ENCODE measurements around the gene CACNA1I. TPM values are rescaled to one million over a fixed set of nuclear protein-coding genes. Genes with fewer than 3 reads are reported as not detected.

CACNA1I gene
- total and polyA plus RNA-seq, 2 donors from 2014 or later, result 0.63 TPM; not detected in 1

DNA sequence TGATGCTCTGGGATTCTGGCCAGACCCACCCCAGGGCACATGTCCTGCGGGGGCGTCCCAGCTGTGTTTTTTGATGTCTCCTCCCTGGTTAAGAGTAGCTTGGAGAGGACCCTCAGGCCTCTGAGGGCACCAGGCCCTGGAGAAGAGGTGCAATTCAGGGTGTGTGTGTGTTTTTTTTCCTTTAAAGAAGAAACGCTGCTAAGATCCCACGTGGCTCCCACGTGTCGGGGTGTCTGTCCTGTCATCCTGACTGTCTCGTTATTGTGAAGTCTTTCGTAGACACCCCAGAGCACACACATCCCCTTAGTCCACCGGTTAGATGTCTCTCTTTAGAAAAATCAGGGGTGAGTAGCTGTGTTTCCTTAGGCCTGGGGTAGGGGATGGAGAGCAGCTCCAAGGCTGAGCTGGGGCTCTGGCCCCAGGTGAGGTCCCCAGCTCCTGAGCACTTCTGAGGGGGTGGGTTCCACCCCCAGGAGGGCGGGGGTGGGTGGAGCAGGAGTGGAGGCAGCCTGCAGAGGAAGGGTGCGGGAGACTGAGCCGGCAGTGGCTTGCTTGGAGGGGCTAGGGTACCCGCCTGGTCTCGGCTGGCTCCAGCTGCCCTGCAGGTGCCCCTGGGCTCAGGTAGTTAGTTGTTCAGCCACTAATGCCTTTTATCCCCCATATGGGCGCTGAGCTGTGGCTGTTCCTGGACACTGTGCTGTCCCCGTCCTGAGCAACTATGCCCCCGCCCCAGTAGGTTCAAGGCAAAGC lies 116.4 kb downstream of the CACNA1I start:
- TF ChIP-seq CTCF (IDR thresholded peaks at IDR 0.05; ENCODE audit: borderline replicate concordance, extremely low read depth, insufficient read depth), result no peak
- H3K4me3 ChIP-seq (ENCODE audit: low read length in 3 of 3), result no peak overlapping the region
- no peaks in the 10 kb centered on the region for H3K4me1 ChIP-seq (ENCODE audit: control insufficient read depth in 2 of 3, insufficient read depth in 2 of 3, low read depth in 1 of 3, low read length in 3 of 3)
- no peak overlapping the region for H3K27ac ChIP-seq (ENCODE audit: low read depth in 2 of 2, low read length in 2 of 2)
- H3K36me3 ChIP-seq (ENCODE audit: control insufficient read depth in 2 of 3, insufficient read depth in 3 of 3, low read length in 3 of 3), result no peaks in the 10 kb centered on the region
- FAIRE-seq (no peak), DNase-seq (no peak)
- H3K9ac ChIP-seq (ENCODE audit: low read length in 3 of 3), result no peak overlapping the region
- H3K27me3 ChIP-seq (ENCODE audit: control insufficient read depth, insufficient read depth, low read length), result no peaks in the 10 kb centered on the region
- intact Hi-C loops (cut with DNase I), result no loop called here
- H3K9me3 ChIP-seq (ENCODE audit: control insufficient read depth in 2 of 3, insufficient read depth in 1 of 3, low read length in 3 of 3), result no peaks in the 10 kb centered on the region

DNA sequence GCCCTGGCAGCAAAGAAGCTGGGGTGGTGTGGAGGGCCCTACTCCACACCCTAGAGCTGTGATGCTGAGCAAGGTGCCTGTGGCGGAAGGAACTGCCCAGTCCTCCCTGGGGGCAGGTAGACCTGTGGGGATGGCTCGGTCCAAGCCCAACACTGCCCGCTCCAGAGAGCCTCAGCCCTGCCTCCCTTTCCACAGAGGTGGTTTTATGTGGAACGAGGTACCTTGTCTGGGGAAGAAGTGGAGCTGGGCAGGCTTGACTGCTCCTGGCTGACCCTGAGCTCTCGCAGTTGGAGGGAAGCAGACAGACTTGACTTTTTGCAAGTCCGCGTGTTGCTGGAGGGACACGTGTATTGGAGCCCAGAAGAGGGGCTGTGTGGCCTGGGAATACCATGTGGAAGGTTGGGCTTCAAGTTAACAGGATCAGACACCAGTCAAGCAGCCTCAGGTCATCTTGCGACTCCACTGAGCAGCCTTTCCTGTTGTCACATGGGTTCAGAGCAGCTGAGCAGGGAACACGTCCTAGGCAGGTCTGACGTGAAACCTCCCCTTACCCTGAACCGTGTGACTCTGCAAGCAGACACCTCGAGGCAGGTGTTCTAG lies 117.7 kb downstream of the CACNA1I start:
- Histone ChIP-seq H3K27ac (ENCODE audit: low read depth in 2 of 2, low read length in 2 of 2) (no peak overlapping the region), H3K27me3 (ENCODE audit: control insufficient read depth, insufficient read depth, low read length) (no peaks in the 10 kb centered on the region), H3K9ac (ENCODE audit: low read length in 3 of 3) (no peak overlapping the region), H3K9me3 (ENCODE audit: control insufficient read depth in 2 of 3, insufficient read depth in 1 of 3, low read length in 3 of 3) (no peaks in the 10 kb centered on the region), H3K4me3 (ENCODE audit: low read length in 3 of 3) (no peak overlapping the region), H3K4me1 (ENCODE audit: control insufficient read depth in 2 of 3, insufficient read depth in 2 of 3, low read depth in 1 of 3, low read length in 3 of 3) (no peaks in the 10 kb centered on the region), H3K36me3 (ENCODE audit: control insufficient read depth in 2 of 3, insufficient read depth in 3 of 3, low read length in 3 of 3) (no peaks in the 10 kb centered on the region)
- DNase-seq, result peak in 1 of 5 donors; percentile 32
- no peak for TF ChIP-seq CTCF (IDR thresholded peaks at IDR 0.05; ENCODE audit: borderline replicate concordance, extremely low read depth, insufficient read depth)
- intact Hi-C loops (cut with DNase I), result no loop called here
- FAIRE-seq, result no peak

DNA sequence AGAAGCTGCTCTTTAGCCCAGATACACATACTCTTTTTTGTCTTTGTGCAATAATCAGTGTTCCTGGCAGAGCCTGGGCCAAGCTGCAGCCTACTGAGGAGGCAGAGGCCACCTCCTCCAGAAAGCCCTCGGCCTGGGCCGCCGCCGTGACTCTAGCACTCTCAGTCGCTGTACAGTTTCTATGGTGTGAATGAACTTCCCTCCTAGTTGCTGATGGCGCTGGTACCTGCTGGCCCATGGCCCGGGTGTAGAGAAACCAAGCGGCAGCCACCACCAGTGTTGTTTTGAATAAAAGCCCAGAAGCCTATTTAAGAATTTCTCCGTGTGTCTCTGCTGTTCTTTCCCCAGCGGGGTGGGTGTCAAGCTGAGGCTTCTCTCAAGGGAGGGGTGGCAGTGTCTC lies 118.9 kb downstream of the CACNA1I start:
- H3K27ac ChIP-seq (ENCODE audit: low read depth in 2 of 2, low read length in 2 of 2), result no peak overlapping the region

More for the DNA sequence above, 118.9 kb downstream of the CACNA1I start:
- H3K9me3 ChIP-seq (ENCODE audit: control insufficient read depth in 2 of 3, insufficient read depth in 1 of 3, low read length in 3 of 3), result no peaks in the 10 kb centered on the region
- H3K4me1 ChIP-seq (ENCODE audit: control insufficient read depth in 2 of 3, insufficient read depth in 2 of 3, low read depth in 1 of 3, low read length in 3 of 3), result no peaks in the 10 kb centered on the region
- no peaks in the 10 kb centered on the region for H3K36me3 ChIP-seq (ENCODE audit: control insufficient read depth in 2 of 3, insufficient read depth in 3 of 3, low read length in 3 of 3)
- no peak overlapping the region for H3K9ac ChIP-seq (ENCODE audit: low read length in 3 of 3)
- no peak for FAIRE-seq
- intact Hi-C loops (cut with DNase I), result no loop called here
- no peak for DNase-seq
- no peaks in the 10 kb centered on the region for H3K27me3 ChIP-seq (ENCODE audit: control insufficient read depth, insufficient read depth, low read length)
- TF ChIP-seq CTCF (IDR thresholded peaks at IDR 0.05; ENCODE audit: borderline replicate concordance, extremely low read depth, insufficient read depth), result no peak
- no peak overlapping the region for H3K4me3 ChIP-seq (ENCODE audit: low read length in 3 of 3)
